NOMO-1 treated with DMSO at 0.1 percent for 48 hours (cell line): ENCODE measurements around the gene PRKACA.
"Not testable (repeated sequence)": the region's sequence is repeated elsewhere in the genome, so short reads cannot be mapped to it uniquely, and the experiment has no call there.

Source experiments
- DNase-seq: peaks from one replicate; lab custom pipeline; 2025; ENCODE audit not compliant: unreplicated experiment; lab: John Stamatoyannopoulos, UW

Gene PRKACA

GRCh38 chr19:14051980-14052379 lies 65.6 kb downstream of the PRKACA start:
- no peak for DNase-seq

- DNase-seq, result not testable (repeated sequence)
Observed at GRCh38 chr19:14050961-14051360, 66.6 kb downstream of the PRKACA start.

- DNase-seq, result no peak
Observed at GRCh38 chr19:14050512-14050911, 67.0 kb downstream of the PRKACA start.

- DNase-seq, result peak; percentile 46
Observed at GRCh38 chr19:14048443-14049153, 69.0 kb downstream of the PRKACA start.

GRCh38 chr19:14047866-14048265 lies 69.7 kb downstream of the PRKACA start:
- DNase-seq, result not testable (repeated sequence)

- DNase-seq, result peak; percentile 37
Observed at GRCh38 chr19:14042659-14043608, 74.6 kb downstream of the PRKACA start.
